Suprapubic skin (tissue), 4 donors: ENCODE measurements around the gene MIPEP. TPM values are rescaled to one million over a fixed set of nuclear protein-coding genes. Genes with fewer than 3 reads are reported as not detected.

ENCODE experiments used
- DNase-seq, 2 donors: peaks; one replicate each; pipeline ENCODE4 v3.0.0-alpha.2; 2019; ENCODE audit warnings: low spot score in 2 of 2
- H3K27ac ChIP-seq: fragments of 200-600 bp; sonication (generic); one replicate; pipeline ENCODE4 v1.5.1; 2019
- H3K27me3 ChIP-seq: fragments of 200-600 bp; sonication (generic); one replicate; pipeline ENCODE4 v1.5.1; 2019
- H3K36me3 ChIP-seq: fragments of 200-600 bp; sonication (generic); one replicate; pipeline ENCODE4 v1.5.1; 2019
- H3K4me1 ChIP-seq: fragments of 200-600 bp; sonication (generic); one replicate; pipeline ENCODE4 v1.5.1; 2019
- H3K4me3 ChIP-seq: fragments of 200-600 bp; sonication (generic); one replicate; pipeline ENCODE4 v1.5.1; 2019; ENCODE audit warnings: mild to moderate bottlenecking
- H3K9me3 ChIP-seq: fragments of 200-600 bp; sonication (generic); one replicate; pipeline ENCODE4 v1.5.1; 2019
- CTCF ChIP-seq, 2 donors: fragments of 200-600 bp in 1 of 2; fragments of 450-650 bp in 1 of 2; sonication (generic) in 1 of 2; IDR thresholded peaks; one replicate each; pipeline ENCODE4 v1.5.1; 2016 to 2019; ENCODE audit warnings: antibody characterized with exemption in 2 of 2, mild to moderate bottlenecking in 1 of 2, moderate library complexity in 1 of 2
- EP300 ChIP-seq: sonication (generic); formaldehyde crosslinking; IDR thresholded peaks from one replicate; pipeline ENCODE4 v1.6.1; 2017; ENCODE audit warnings: antibody characterized with exemption
- POLR2A ChIP-seq, 2 donors: fragments of 450-650 bp; IDR thresholded peaks; one replicate each; pipeline ENCODE4 v1.6.1; 2017; ENCODE audit warnings: antibody characterized with exemption in 2 of 2, mild to moderate bottlenecking in 2 of 2, moderate library complexity in 2 of 2
- POLR2AphosphoS5 ChIP-seq, 3 donors: sonication (generic); formaldehyde crosslinking; IDR thresholded peaks; one replicate each; pipeline ENCODE4 v1.6.1; 2017; ENCODE audit warnings: antibody characterized with exemption in 3 of 3
- WGBS: methylation state at CpG from one replicate; pipeline ENCODE4 v1.1.5; 2018; 5-methylcytosine and 5-hydroxymethylcytosine counted together
- total RNA-seq, 4 donors: library from RNA; depleted of rRNA; stranded (reverse); fragments of >200 nt; gene quantifications; one replicate each; pipeline ENCODE4 v1.1.0, GENCODE V29; 2016

MIPEP gene
- total RNA-seq, 4 donors from 2014 or later: 26.3 to 51.4 (median 37.6) TPM

GRCh38 chr13:23858546-23858945, 30.7 kb downstream of the MIPEP start:
- no peaks in the 10 kb centered on the region for H3K9me3 ChIP-seq

GRCh38 chr13:23856008-23856750, 33.0 kb downstream of the MIPEP start:
- TF ChIP-seq EP300: no peak
- TF ChIP-seq POLR2AphosphoS5 (IDR thresholded peaks at IDR 0.05): no peak
- TF ChIP-seq CTCF (IDR thresholded peaks at IDR 0.05): no peak
- TF ChIP-seq POLR2A (IDR thresholded peaks at IDR 0.05): no peak
- Histone ChIP-seq H3K4me3 (no peak overlapping the region), H3K4me1 (peaks cover 4% of the 10 kb centered on the region), H3K9me3 (no peaks in the 10 kb centered on the region), H3K36me3 (peaks cover 12% of the 10 kb centered on the region), H3K27ac (no peak overlapping the region), H3K27me3 (no peaks in the 10 kb centered on the region)
- no peak for DNase-seq
- WGBS: 59% methylated on average over 5 of the region's 5 CpGs

More at GRCh38 chr13:23858546-23858945, 30.7 kb downstream of the MIPEP start:
- DNase-seq: no peak
- WGBS: 72% methylated on average over 5 of the region's 5 CpGs
- no peak for TF ChIP-seq POLR2A (IDR thresholded peaks at IDR 0.05)
- no peak for TF ChIP-seq EP300
- no peak for TF ChIP-seq CTCF (IDR thresholded peaks at IDR 0.05)
- no peak for TF ChIP-seq POLR2AphosphoS5 (IDR thresholded peaks at IDR 0.05)
- Histone ChIP-seq H3K36me3 (peaks cover 9% of the 10 kb centered on the region), H3K27ac (no peak overlapping the region), H3K4me3 (no peak overlapping the region), H3K4me1 (peaks cover 16% of the 10 kb centered on the region), H3K27me3 (no peaks in the 10 kb centered on the region)

- H3K4me3 ChIP-seq: no peak overlapping the region
- H3K4me1 ChIP-seq: peaks cover 4% of the 10 kb centered on the region
- 80% methylated on average over 3 of the region's 3 CpGs for WGBS
- H3K36me3 ChIP-seq: peaks cover 12% of the 10 kb centered on the region
- TF ChIP-seq POLR2A (IDR thresholded peaks at IDR 0.05): no peak
- TF ChIP-seq EP300: no peak
- no peak for TF ChIP-seq POLR2AphosphoS5 (IDR thresholded peaks at IDR 0.05)
- TF ChIP-seq CTCF (IDR thresholded peaks at IDR 0.05): no peak
- H3K9me3 ChIP-seq: no peaks in the 10 kb centered on the region
- no peak overlapping the region for H3K27ac ChIP-seq
- no peak for DNase-seq
- no peaks in the 10 kb centered on the region for H3K27me3 ChIP-seq
Measured at GRCh38 chr13:23855360-23855759, 33.8 kb downstream of the MIPEP start.

GRCh38 chr13:23852351-23852750, 36.8 kb downstream of the MIPEP start:
- Histone ChIP-seq H3K36me3 (peaks cover 12% of the 10 kb centered on the region), H3K27ac (no peak overlapping the region), H3K4me3 (no peak overlapping the region), H3K9me3 (no peaks in the 10 kb centered on the region), H3K27me3 (no peaks in the 10 kb centered on the region), H3K4me1 (peaks cover 16% of the 10 kb centered on the region)
- 91% methylated on average over 1 of the region's 2 CpGs for WGBS
- no peak for DNase-seq
- TF ChIP-seq POLR2AphosphoS5 (IDR thresholded peaks at IDR 0.05) (no peak), CTCF (IDR thresholded peaks at IDR 0.05) (no peak)

GRCh38 chr13:23851106-23851505, 38.1 kb downstream of the MIPEP start:
- Histone ChIP-seq H3K36me3 (peaks cover 8% of the 10 kb centered on the region), H3K27ac (no peak overlapping the region), H3K4me1 (peaks cover 16% of the 10 kb centered on the region), H3K27me3 (no peaks in the 10 kb centered on the region), H3K9me3 (no peaks in the 10 kb centered on the region), H3K4me3 (no peak overlapping the region)
- no peak for TF ChIP-seq POLR2A (IDR thresholded peaks at IDR 0.05)
- no peak for TF ChIP-seq POLR2AphosphoS5 (IDR thresholded peaks at IDR 0.05)
- no peak for TF ChIP-seq EP300
- TF ChIP-seq CTCF (IDR thresholded peaks at IDR 0.05): no peak
- 53% methylated on average over 2 of the region's 2 CpGs for WGBS
- no peak for DNase-seq
